ENCODE results near the gene MYO9A. TPM values are rescaled to one million over a fixed set of nuclear protein-coding genes. Genes with fewer than 3 reads are reported as not detected.
"Not testable (repeated sequence)": the region's sequence is repeated elsewhere in the genome, so short reads cannot be mapped to it uniquely, and the experiment has no call there.

Gene MYO9A
- total RNA-seq, 1 experiment from 2014 or later = 30.1 TPM

GRCh38 chr15:72078887-72079286, 39.1 kb downstream of the MYO9A start:
- no peak for TF ChIP-seq EZH2 (IDR thresholded peaks at IDR 0.05; ENCODE audit: borderline replicate concordance, low read depth, low read length, poor library complexity, severe bottlenecking)
- TF ChIP-seq CTCF (conservative IDR thresholded peaks at IDR 0.05; ENCODE audit: low read depth, low read length) = no peak
- Histone ChIP-seq H3K27me3 (replicated peaks; ENCODE audit: insufficient read depth, low read depth, low read length, poor library complexity) (no peaks in the 10 kb centered on the region), H3K9me3 (ENCODE audit: low read depth, low read length, poor library complexity, severe bottlenecking) (no peaks in the 10 kb centered on the region), H3K4me1 (ENCODE audit: insufficient read depth, low read length, poor library complexity, severe bottlenecking) (no peaks in the 10 kb centered on the region), H3K4me3 (ENCODE audit: low read depth, low read length, poor library complexity, severe bottlenecking) (no peak overlapping the region), H3K27ac (ENCODE audit: low read depth, low read length, poor library complexity, severe bottlenecking) (no peak overlapping the region), H3K36me3 (ENCODE audit: insufficient read depth, low read length, poor library complexity, severe bottlenecking) (no peaks in the 10 kb centered on the region)
- no peak for DNase-seq (ENCODE audit: low spot score)
- CTCF ChIA-PET = no interaction called here
- POLR2A ChIA-PET (ENCODE audit: low non-redundant PET) = no interaction called here
- intact Hi-C loops (cut with micrococcal nuclease; ENCODE audit: unreplicated experiment) = no loop called here
- no TSS peak for BruUV-seq (replicated peaks)

- no TSS peak for BruUV-seq (replicated peaks)
- CTCF ChIA-PET = no interaction called here
Observed at GRCh38 chr15:72077950-72078349, 40.0 kb downstream of the MYO9A start.

GRCh38 chr15:72074335-72075060, 43.5 kb downstream of the MYO9A start:
- TF ChIP-seq CTCF (conservative IDR thresholded peaks at IDR 0.05; ENCODE audit: low read depth, low read length) = no peak
- TF ChIP-seq EZH2 (IDR thresholded peaks at IDR 0.05; ENCODE audit: borderline replicate concordance, low read depth, low read length, poor library complexity, severe bottlenecking) = no peak

More at GRCh38 chr15:72077950-72078349, 40.0 kb downstream of the MYO9A start:
- no peak for TF ChIP-seq CTCF (conservative IDR thresholded peaks at IDR 0.05; ENCODE audit: low read depth, low read length)
- TF ChIP-seq EZH2 (IDR thresholded peaks at IDR 0.05; ENCODE audit: borderline replicate concordance, low read depth, low read length, poor library complexity, severe bottlenecking) = no peak
- Histone ChIP-seq H3K36me3 (ENCODE audit: insufficient read depth, low read length, poor library complexity, severe bottlenecking) (no peaks in the 10 kb centered on the region), H3K4me1 (ENCODE audit: insufficient read depth, low read length, poor library complexity, severe bottlenecking) (no peaks in the 10 kb centered on the region), H3K27ac (ENCODE audit: low read depth, low read length, poor library complexity, severe bottlenecking) (no peak overlapping the region), H3K4me3 (ENCODE audit: low read depth, low read length, poor library complexity, severe bottlenecking) (no peak overlapping the region), H3K27me3 (replicated peaks; ENCODE audit: insufficient read depth, low read depth, low read length, poor library complexity) (no peaks in the 10 kb centered on the region), H3K9me3 (ENCODE audit: low read depth, low read length, poor library complexity, severe bottlenecking) (no peaks in the 10 kb centered on the region)
- intact Hi-C loops (cut with micrococcal nuclease; ENCODE audit: unreplicated experiment) = no loop called here
- no peak for DNase-seq (ENCODE audit: low spot score)
- POLR2A ChIA-PET (ENCODE audit: low non-redundant PET) = no interaction called here

GRCh38 chr15:72071448-72071825, 46.5 kb downstream of the MYO9A start:
- CTCF ChIA-PET; H3K9me3 ChIP-seq (ENCODE audit: low read depth, low read length, poor library complexity, severe bottlenecking); H3K36me3 ChIP-seq (ENCODE audit: insufficient read depth, low read length, poor library complexity, severe bottlenecking); H3K27ac ChIP-seq (ENCODE audit: low read depth, low read length, poor library complexity, severe bottlenecking); H3K4me1 ChIP-seq (ENCODE audit: insufficient read depth, low read length, poor library complexity, severe bottlenecking); BruUV-seq (replicated peaks); DNase-seq (ENCODE audit: low spot score); H3K27me3 ChIP-seq (replicated peaks; ENCODE audit: insufficient read depth, low read depth, low read length, poor library complexity); H3K4me3 ChIP-seq (ENCODE audit: low read depth, low read length, poor library complexity, severe bottlenecking); POLR2A ChIA-PET (ENCODE audit: low non-redundant PET); intact Hi-C loops (cut with micrococcal nuclease; ENCODE audit: unreplicated experiment): not testable (repeated sequence)

More at GRCh38 chr15:72074335-72075060, 43.5 kb downstream of the MYO9A start:
- intact Hi-C loops (cut with micrococcal nuclease; ENCODE audit: unreplicated experiment) = no loop called here
- DNase-seq (ENCODE audit: low spot score) = no peak
- H3K27ac ChIP-seq (ENCODE audit: low read depth, low read length, poor library complexity, severe bottlenecking) = no peak overlapping the region
- no TSS peak for BruUV-seq (replicated peaks)
- H3K36me3 ChIP-seq (ENCODE audit: insufficient read depth, low read length, poor library complexity, severe bottlenecking) = no peaks in the 10 kb centered on the region
- H3K27me3 ChIP-seq (replicated peaks; ENCODE audit: insufficient read depth, low read depth, low read length, poor library complexity) = no peaks in the 10 kb centered on the region
- H3K4me1 ChIP-seq (ENCODE audit: insufficient read depth, low read length, poor library complexity, severe bottlenecking) = no peaks in the 10 kb centered on the region
- ChIA-PET POLR2A (ENCODE audit: low non-redundant PET) (no interaction called here), CTCF (no interaction called here)
- no peak overlapping the region for H3K4me3 ChIP-seq (ENCODE audit: low read depth, low read length, poor library complexity, severe bottlenecking)
- no peaks in the 10 kb centered on the region for H3K9me3 ChIP-seq (ENCODE audit: low read depth, low read length, poor library complexity, severe bottlenecking)
